GM12878 (cell line): ENCODE measurements around the gene FGFR4. TPM values are rescaled to one million over a fixed set of nuclear protein-coding genes. Genes with fewer than 3 reads are reported as not detected.

Experiments
- BACH1 ChIP-seq: fragments of 450-650 bp; IDR thresholded peaks from 2 replicates; pipeline ENCODE4 v1.6.1; 2017; ENCODE audit warnings: mild to moderate bottlenecking, borderline replicate concordance
- CEBPZ ChIP-seq: fragments of 150-350 bp; IDR thresholded peaks from 2 replicates; pipeline ENCODE4 v1.6.1; 2016; ENCODE audit warnings: low read depth, low read length
- CUX1 ChIP-seq: IDR thresholded peaks from 2 replicates; pipeline ENCODE4 v1.6.1; 2012; ENCODE audit warnings: improper control_type of control experiment, low read depth, low read length; ENCODE audit not compliant: insufficient replicate concordance
- EGR1 ChIP-seq, 2 experiments: IDR thresholded peaks; 1 replicate in 1 of 2; 2 replicates in 1 of 2; pipeline ENCODE4 v1.6.1; 2011 to 2012; ENCODE audit warnings: low read depth in 2 of 2, low read length in 2 of 2, borderline replicate concordance in 1 of 2, mild to moderate bottlenecking in 1 of 2, moderate library complexity in 1 of 2
- ETV6 ChIP-seq, 2 experiments: fragments of 450-650 bp in 1 of 2; IDR thresholded peaks in 1 of 2; conservative IDR thresholded peaks in 1 of 2; 2 replicates each; pipeline ENCODE4 v1.6.1; 2014; ENCODE audit warnings: antibody characterized with exemption in 1 of 2, borderline replicate concordance in 1 of 2, low read depth in 1 of 2, mild to moderate bottlenecking in 1 of 2, moderate library complexity in 1 of 2
- EZH2 ChIP-seq: IDR thresholded peaks from 2 replicates; pipeline ENCODE4 v1.6.1; 2012; ENCODE audit warnings: low read depth, mild to moderate bottlenecking, control low read depth, inconsistent platforms, low read length, borderline replicate concordance; ENCODE audit not compliant: control insufficient read depth
- FOS ChIP-seq: IDR thresholded peaks from 3 replicates; pipeline ENCODE4 v1.6.1; 2011; ENCODE audit warnings: borderline replicate concordance; ENCODE audit not compliant: insufficient read length; ENCODE audit errors: extremely low read depth
- GATAD2B ChIP-seq: fragments of 450-650 bp; conservative IDR thresholded peaks from 2 replicates; pipeline ENCODE4 v1.6.1; 2017; ENCODE audit warnings: low read depth, mild to moderate bottlenecking, moderate library complexity
- MLLT1 ChIP-seq: fragments of 450-650 bp; IDR thresholded peaks from 2 replicates; pipeline ENCODE4 v1.6.1; 2016; ENCODE audit warnings: mild to moderate bottlenecking
- PAX8 ChIP-seq: fragments of 450-650 bp; IDR thresholded peaks from 2 replicates; pipeline ENCODE4 v1.6.1; 2017; ENCODE audit warnings: mild to moderate bottlenecking, moderate library complexity
- PBX3 ChIP-seq: IDR thresholded peaks from 2 replicates; pipeline ENCODE4 v1.6.1; 2011; ENCODE audit warnings: mild to moderate bottlenecking, low read depth, low read length, moderate library complexity; ENCODE audit not compliant: insufficient replicate concordance
- SIN3A ChIP-seq: IDR thresholded peaks from 2 replicates; pipeline ENCODE4 v1.6.1; 2012; ENCODE audit warnings: low read depth, low read length, improper control_type of control experiment
- SIX5 ChIP-seq: IDR thresholded peaks from 2 replicates; pipeline ENCODE4 v1.6.1; 2011; ENCODE audit warnings: mild to moderate bottlenecking, low read depth, low read length, moderate library complexity; ENCODE audit not compliant: severe bottlenecking
- SMAD5 ChIP-seq: IDR thresholded peaks from 2 replicates; pipeline ENCODE4 v1.6.1; 2016; ENCODE audit warnings: antibody characterized with exemption, low read depth
- STAT3 ChIP-seq: IDR thresholded peaks from 2 replicates; pipeline ENCODE4 v1.6.1; 2011; ENCODE audit warnings: low read depth, low read length, improper control_type of control experiment
- SUZ12 ChIP-seq: fragments of 200-600 bp; sonication (generic); IDR thresholded peaks from one replicate; pipeline ENCODE4 v1.6.1; 2018; ENCODE audit warnings: antibody characterized with exemption, mild to moderate bottlenecking; ENCODE audit not compliant: unreplicated experiment
- WRNIP1 ChIP-seq: IDR thresholded peaks from 2 replicates; pipeline ENCODE4 v1.6.1; 2011; ENCODE audit warnings: low read depth, low read length, improper control_type of control experiment, borderline replicate concordance
- polyA plus RNA-seq, 11 experiments: library from polyadenylated mRNA; depleted of rRNA in 4 of 11; unstranded in 6 of 11; stranded (reverse) in 5 of 11; fragments of >200 nt; fragmentation: Nextera tagmentation in 4 of 11; fragmentation: Illumina TruSeq in 1 of 11; extraction: Ambion mirVana in 4 of 11; extraction: Trizol in 1 of 11; gene quantifications; 1 replicate in 1 of 11; 2 replicates in 10 of 11; pipeline versions ENCODE4 v1.2.1 to v1.2.3, GENCODE V29; 2011 to 2016; ENCODE audit warnings: inconsistent platforms in 2 of 11, missing spikeins in 2 of 11, low read depth in 1 of 11
- total RNA-seq, 4 experiments: library from RNA; depleted of rRNA in 3 of 4; stranded (reverse); fragments of >200 nt in 3 of 4; fragmentation: Illumina TruSeq in 1 of 4; extraction: Trizol in 1 of 4; gene quantifications; 2 replicates each; pipeline versions ENCODE4 v1.2.1 to v1.2.3, GENCODE V29; 2013 to 2021

Gene FGFR4
- total and polyA plus RNA-seq, 10 of the 15 experiments (the other 5 are each of a cell fraction or from before 2014, with no cell fraction given): 0.17 to 0.77 (median 0.28) TPM; not detected in 5

- no peak for TF ChIP-seq MLLT1
- TF ChIP-seq GATAD2B: peak; percentile 96; the same call in 1 of the 2 replicates
- TF ChIP-seq CEBPZ: no peak
- TF ChIP-seq BACH1: no peak; the same call in 1 of the 2 replicates
- TF ChIP-seq SMAD5: no peak; the same call in 1 of the 2 replicates
- no peak for TF ChIP-seq SIX5
- TF ChIP-seq SUZ12: no peak
- no peak for TF ChIP-seq WRNIP1
- no peak for TF ChIP-seq PBX3
- no peak for TF ChIP-seq CUX1
- peak in 1 of 2 experiments; percentile 69; a peak in 1 of 3 replicates for TF ChIP-seq EGR1 (IDR thresholded peaks at IDR 0.05; ENCODE audit: borderline replicate concordance in 1 of 2, low read depth in 2 of 2, low read length in 2 of 2)
- TF ChIP-seq ETV6 (conservative IDR thresholded peaks at IDR 0.05 in 1 of 2, IDR thresholded peaks at IDR 0.05 in 1 of 2; ENCODE audit: borderline replicate concordance in 1 of 2, low read depth in 1 of 2): no peak
- no peak for TF ChIP-seq STAT3
- TF ChIP-seq PAX8: no peak
- no peak for TF ChIP-seq EZH2
- no peak for TF ChIP-seq SIN3A
- TF ChIP-seq FOS: no peak
Measured at GRCh38 chr5:177133096-177133852, 46.6 kb downstream of the FGFR4 start, which contains the start of gene NSD1 (continued).
